Transverse colon (tissue), 4 donors: ENCODE measurements around the gene BAG1. TPM values are rescaled to one million over a fixed set of nuclear protein-coding genes. Genes with fewer than 3 reads are reported as not detected.

ENCODE experiments used
- DNase-seq: peaks from one replicate; pipeline ENCODE4 v3.0.0-alpha.2; 2019
- H3K27ac ChIP-seq, 4 donors: fragments of 200-600 bp; sonication (generic); 2 replicates each; pipeline ENCODE4 v1.5.1; 2016 to 2018; ENCODE audit warnings: inconsistent platforms in 4 of 4
- H3K27me3 ChIP-seq: fragments of 200-600 bp; sonication (generic); 2 replicates; pipeline ENCODE4 v1.5.1; 2017; ENCODE audit warnings: inconsistent platforms
- H3K36me3 ChIP-seq, 4 donors: fragments of 200-600 bp; sonication (generic); 2 replicates each; pipeline ENCODE4 v1.5.1; 2017 to 2019; ENCODE audit warnings: inconsistent platforms in 4 of 4
- H3K4me1 ChIP-seq, 4 donors: fragments of 200-600 bp; sonication (generic); 2 replicates each; pipeline ENCODE4 v1.5.1; 2017 to 2020; ENCODE audit warnings: inconsistent platforms in 4 of 4
- H3K4me3 ChIP-seq, 4 donors: fragments of 200-600 bp; sonication (generic); 1 replicate in 1 of 4; 2 replicates in 3 of 4; pipeline versions ENCODE4 v1.5.1 to v1.6.1; 2017 to 2019; ENCODE audit warnings: inconsistent platforms in 4 of 4
- H3K9me3 ChIP-seq, 2 donors: fragments of 200-600 bp; sonication (generic); 2 replicates each; pipeline ENCODE4 v1.5.1; 2017 to 2019; ENCODE audit warnings: inconsistent platforms in 2 of 2
- CTCF ChIP-seq, 5 experiments: fragments of 200-600 bp in 3 of 5; fragments of 450-650 bp in 2 of 5; sonication (generic) in 3 of 5; IDR thresholded peaks; 1 replicate in 2 of 5; 2 replicates in 3 of 5; pipeline ENCODE4 v1.5.1; 2016 to 2017; ENCODE audit warnings: antibody characterized with exemption in 5 of 5, inconsistent platforms in 3 of 5, mild to moderate bottlenecking in 2 of 5, moderate library complexity in 1 of 5
- EP300 ChIP-seq: sonication (generic); formaldehyde crosslinking; IDR thresholded peaks from one replicate; pipeline ENCODE4 v1.6.1; 2017; ENCODE audit warnings: antibody characterized with exemption, low read depth
- POLR2A ChIP-seq: fragments of 450-650 bp; IDR thresholded peaks from one replicate; pipeline ENCODE4 v1.6.1; 2016; ENCODE audit warnings: antibody characterized with exemption, mild to moderate bottlenecking, moderate library complexity
- POLR2AphosphoS5 ChIP-seq, 3 donors: sonication (generic); formaldehyde crosslinking; IDR thresholded peaks; one replicate each; pipeline ENCODE4 v1.6.1; 2016; ENCODE audit warnings: antibody characterized with exemption in 3 of 3
- WGBS, 2 donors: methylation state at CpG; one replicate each; pipeline ENCODE4 v1.1.5; 2018; ENCODE audit warnings: low coverage in 1 of 2; 5-methylcytosine and 5-hydroxymethylcytosine counted together
- in situ Hi-C, 4 donors: fragments of 200-750 bp; cut with MboI; loops; one replicate each; pipeline versions ENCODE4 v1.15.0 to v1.15.1; 2017; ENCODE audit warnings: low sequenced_read_pairs in 3 of 4, low pct_ligation_motif_present in 1 of 4, low pct_unique_long_range_greater_than_20kb in 1 of 4
- intact Hi-C: fragments of 100-400 bp; cut with DNase I; formaldehyde crosslinking; loops from one replicate; pipeline ENCODE4 v1.15.1; 2023; ENCODE audit warnings: low total_unique reads
- total RNA-seq, 4 donors: library from RNA; depleted of rRNA; stranded (reverse); fragments of >200 nt; gene quantifications; one replicate each; pipeline ENCODE4 v1.1.0, GENCODE V29; 2016

The BAG1 gene
- total RNA-seq, 4 donors from 2014 or later, result 73.2 to 185 (median 131) TPM

DNA sequence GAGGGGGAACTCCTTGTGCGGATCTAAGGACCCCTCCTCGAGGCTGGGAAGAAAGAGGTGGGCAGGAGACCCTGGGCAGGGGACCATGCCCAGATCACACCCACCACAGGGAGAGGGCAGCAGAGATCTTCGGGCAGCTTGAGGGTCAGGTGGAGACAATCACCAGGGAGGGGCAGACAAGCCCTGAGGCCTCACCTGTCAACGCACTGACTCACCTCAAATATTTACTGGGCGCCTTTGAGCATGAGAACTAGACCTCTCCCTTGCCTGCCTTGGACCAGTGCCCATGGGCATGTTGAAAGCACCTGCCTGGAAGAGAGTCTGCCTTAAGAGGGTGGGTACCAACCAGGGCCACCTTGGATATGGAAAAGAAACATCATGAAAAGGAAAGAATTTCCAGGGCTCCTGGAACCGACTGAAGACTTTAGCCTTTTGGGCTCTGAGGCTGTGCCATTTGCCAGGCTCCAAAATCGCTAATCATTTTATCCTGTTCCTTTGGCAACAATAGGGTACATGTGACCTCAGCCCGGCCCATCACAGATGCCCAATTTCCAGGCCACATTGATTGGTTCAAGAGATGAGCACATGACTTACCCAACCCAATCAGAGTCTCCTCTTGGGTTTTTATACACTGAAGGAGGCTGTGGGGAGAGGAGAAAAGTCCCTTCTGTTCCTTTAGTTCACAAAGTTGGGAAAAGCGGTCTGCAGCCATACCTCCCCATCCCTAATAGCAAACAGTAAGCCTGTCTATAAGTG, 35.0 kb downstream of the BAG1 start:
- Histone ChIP-seq H3K27ac (peak overlapping the region; percentile 65 to 71 (median 69)), H3K36me3 (no peaks in the 10 kb centered on the region), H3K9me3 (no peaks in the 10 kb centered on the region), H3K4me1 (peaks cover 6 to 34% (median 22%) of the 10 kb centered on the region in 4 donors), H3K27me3 (no peaks in the 10 kb centered on the region), H3K4me3 (no peak overlapping the region)
- WGBS, 2 donors, result 53 to 57% methylated on average over 1 to 9 of the region's 9 CpGs
- intact Hi-C loops, result no loop called here
- in situ Hi-C loops, result loop anchor here in 3 of 4 donors (5.0 to 10.0 kb wide), 3 partner anchors 55 to 155 kb away; partner anchors contain the start of gene SMU1 (in 1 of the 3)
- DNase-seq, result peak; percentile 93
- TF ChIP-seq EP300 (no peak), CTCF (IDR thresholded peaks at IDR 0.05) (peak; percentile 24 to 90 (median 65)), POLR2A (no peak), POLR2AphosphoS5 (IDR thresholded peaks at IDR 0.05) (peak in 2 of 3 donors; percentile 71 to 84)

DNA sequence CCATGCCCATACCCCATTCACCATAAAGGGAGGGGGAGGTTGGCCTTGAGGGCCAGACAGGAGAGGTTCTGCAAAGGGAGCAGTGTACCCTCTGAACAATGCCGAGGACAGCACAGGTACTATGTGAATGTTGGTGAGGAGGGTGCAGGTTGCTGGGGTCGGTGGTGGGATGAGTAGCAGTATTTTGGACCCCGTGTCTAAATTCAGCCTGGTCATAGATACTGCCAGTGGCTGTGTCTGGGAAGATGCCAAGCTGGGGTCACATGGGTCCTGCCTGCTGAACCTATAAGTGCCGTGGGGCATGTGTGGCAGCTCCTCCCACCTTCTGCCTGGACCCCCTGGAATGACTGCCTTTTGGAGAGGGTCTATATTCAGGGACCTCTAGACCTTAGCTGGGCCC, 35.9 kb downstream of the BAG1 start:
- peak overlapping the region in 3 of 4 donors; percentile 68 to 71 (median 70) for H3K27ac ChIP-seq
- no peaks in the 10 kb centered on the region for H3K36me3 ChIP-seq
- intact Hi-C loops, result no loop called here
- no peak for DNase-seq
- no peaks in the 10 kb centered on the region for H3K27me3 ChIP-seq
- in situ Hi-C loops, result loop anchor here in 3 of 4 donors (5.0 to 10.0 kb wide), 3 partner anchors 54 to 154 kb away; partner anchors contain the start of gene SMU1 (in 1 of the 3)
- H3K4me3 ChIP-seq, result no peak overlapping the region
- H3K4me1 ChIP-seq, result peaks cover 6 to 26% (median 14%) of the 10 kb centered on the region in 4 donors
- WGBS, 2 donors, result 68% methylated on average over 4 of the region's 4 CpGs; no CpG with 5 or more reads in 1 of the 2 donors
- no peaks in the 10 kb centered on the region for H3K9me3 ChIP-seq
- TF ChIP-seq POLR2A, result no peak
- no peak for TF ChIP-seq CTCF (IDR thresholded peaks at IDR 0.05)
- no peak for TF ChIP-seq EP300
- TF ChIP-seq POLR2AphosphoS5 (IDR thresholded peaks at IDR 0.05), result no peak

GRCh38 chr9:33227741-33228140, 36.8 kb downstream of the BAG1 start:
- Histone ChIP-seq H3K36me3 (no peaks in the 10 kb centered on the region), H3K4me1 (peaks cover 3 to 20% (median 11%) of the 10 kb centered on the region in 4 donors), H3K27ac (no peak overlapping the region), H3K4me3 (no peak overlapping the region), H3K27me3 (no peaks in the 10 kb centered on the region), H3K9me3 (no peaks in the 10 kb centered on the region)
- intact Hi-C loops, result no loop called here
- no peak for TF ChIP-seq POLR2A
- WGBS, 2 donors, result 75 to 91% methylated on average over 4 to 8 of the region's 8 CpGs
- in situ Hi-C loops, result loop anchor here in 3 of 4 donors (5.0 to 10.0 kb wide), 3 partner anchors 53 to 153 kb away; partner anchors contain the start of gene SMU1 (in 1 of the 3)
- DNase-seq, result no peak

DNA sequence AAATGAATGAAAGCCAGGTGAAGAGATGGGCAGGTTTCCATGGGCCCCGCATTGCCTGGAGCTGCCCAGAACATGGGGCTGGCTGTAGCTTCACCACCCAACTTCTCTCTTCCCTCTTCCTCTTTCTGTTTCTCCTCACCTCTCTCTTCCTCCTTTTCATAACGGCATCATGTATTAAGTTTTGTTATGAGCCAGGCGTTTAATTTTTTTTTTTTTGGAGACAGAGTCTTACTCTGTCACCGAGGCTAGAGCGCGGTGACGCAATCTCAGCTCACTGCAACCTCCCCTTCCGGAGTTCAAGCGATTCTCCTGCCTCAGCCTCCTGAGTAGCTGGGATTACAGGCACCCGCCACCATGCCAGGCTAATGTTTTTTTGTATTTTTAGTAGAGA, 37.5 kb downstream of the BAG1 start:
- peak; percentile 38 for DNase-seq
- intact Hi-C loops, result no loop called here
- 68 to 75% methylated on average over 10 of the region's 10 CpGs for WGBS, 2 donors
- no peaks in the 10 kb centered on the region for H3K27me3 ChIP-seq
- in situ Hi-C loops, result loop anchor here in 3 of 4 donors (5.0 to 10.0 kb wide), 3 partner anchors 52 to 152 kb away; partner anchors contain the start of gene SMU1 (in 1 of the 3)
- H3K9me3 ChIP-seq, result no peaks in the 10 kb centered on the region
- H3K4me3 ChIP-seq, result no peak overlapping the region
- no peak for TF ChIP-seq POLR2A
- no peak for TF ChIP-seq POLR2AphosphoS5 (IDR thresholded peaks at IDR 0.05)
- TF ChIP-seq EP300, result no peak
- no peak for TF ChIP-seq CTCF (IDR thresholded peaks at IDR 0.05)
- no peaks in the 10 kb centered on the region for H3K36me3 ChIP-seq
- peaks cover 3 to 20% (median 11%) of the 10 kb centered on the region in 4 donors for H3K4me1 ChIP-seq
- H3K27ac ChIP-seq, result peak overlapping the region in 2 of 4 donors; percentile 11 to 20
